GM21515 (cell line): ENCODE results near the gene FEV.
A peak's percentile ranks its signal among the peaks of the same experiment; 100 is the strongest.

Experiments
- ATAC-seq: cut with Tn5 transposase; IDR thresholded peaks from one replicate; pipeline ENCODE4 v1.9.1; 2021; ENCODE audit not compliant: unreplicated experiment

FEV gene

GRCh38 chr2:218979846-218980734, 4.9 kb downstream of the FEV start:
- peak; percentile 92 for ATAC-seq

- no peak for ATAC-seq
Observed at GRCh38 chr2:218975060-218975777, 9.8 kb downstream of the FEV start.

DNA sequence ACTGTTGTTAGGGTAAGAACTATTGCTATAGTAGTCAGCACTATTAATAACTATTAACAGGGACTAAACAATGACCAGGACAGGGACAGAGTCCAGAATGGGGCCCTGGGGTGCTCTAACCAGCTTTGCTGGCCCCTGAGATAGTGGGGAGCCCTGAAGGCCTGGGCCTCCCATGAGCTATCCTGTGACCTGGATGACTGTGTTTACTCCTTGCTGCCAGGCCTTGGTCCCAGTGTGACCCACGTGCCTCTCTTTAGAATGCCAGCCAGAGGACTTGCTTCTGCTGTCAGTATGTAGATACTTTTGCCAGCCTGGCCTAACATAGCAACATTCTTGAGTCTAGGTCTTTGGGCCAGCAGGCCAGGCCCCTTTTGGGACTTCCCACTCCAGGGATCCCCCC, 14.1 kb downstream of the FEV start:
- no peak for ATAC-seq

DNA sequence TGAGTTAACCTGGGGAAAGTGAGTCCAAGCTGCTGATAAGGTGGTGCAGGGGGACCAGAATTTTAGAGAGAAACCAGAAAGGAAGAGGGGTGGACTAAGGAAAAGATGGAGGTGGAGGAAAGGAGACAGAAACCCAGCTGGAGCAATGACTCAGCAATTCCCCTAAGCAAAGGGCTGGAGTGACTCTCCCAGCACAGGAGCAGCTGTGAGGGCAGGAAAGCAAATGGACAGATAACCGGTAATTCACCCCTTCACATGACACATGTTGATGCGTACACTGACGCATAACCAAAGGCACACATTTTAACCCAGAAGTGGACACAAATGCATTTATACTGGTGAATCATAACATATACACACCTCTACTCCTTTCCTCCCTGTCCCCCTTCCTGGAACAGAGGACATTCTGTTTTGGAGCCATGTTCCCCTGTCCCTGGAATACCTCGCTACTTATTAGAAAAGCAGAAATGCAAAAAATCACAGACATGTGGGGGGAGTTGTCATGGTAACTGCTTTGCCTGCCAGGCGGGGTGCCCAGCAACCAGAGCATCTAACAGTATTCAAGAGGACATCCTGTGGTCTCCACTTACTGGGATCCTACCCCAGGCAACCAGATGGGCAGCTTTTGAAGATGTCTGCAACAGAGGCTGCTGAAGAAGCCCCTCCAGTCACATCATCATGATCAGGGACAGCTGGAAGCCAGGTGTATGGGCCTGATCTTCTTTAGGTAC, 20.8 kb downstream of the FEV start:
- no peak for ATAC-seq

DNA sequence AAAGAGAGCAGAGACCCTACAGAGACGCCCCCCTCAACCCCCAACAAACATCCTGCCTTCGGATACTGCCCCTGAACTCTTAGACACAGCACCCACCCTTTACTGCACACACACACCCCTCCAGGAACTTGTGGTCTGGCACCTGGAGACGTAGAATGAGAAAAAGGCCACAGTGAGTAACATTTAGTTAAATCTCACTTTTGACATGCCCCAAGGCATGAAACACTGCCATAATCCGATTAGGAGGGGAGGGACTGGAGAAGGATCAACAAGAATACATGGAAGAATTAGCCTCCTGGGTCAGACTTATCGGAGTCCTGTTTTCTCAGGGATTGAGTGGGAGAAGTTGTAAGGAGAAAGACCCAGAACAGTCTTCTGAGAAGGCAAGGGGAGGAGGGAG, 21.4 kb downstream of the FEV start:
- no peak for ATAC-seq

DNA sequence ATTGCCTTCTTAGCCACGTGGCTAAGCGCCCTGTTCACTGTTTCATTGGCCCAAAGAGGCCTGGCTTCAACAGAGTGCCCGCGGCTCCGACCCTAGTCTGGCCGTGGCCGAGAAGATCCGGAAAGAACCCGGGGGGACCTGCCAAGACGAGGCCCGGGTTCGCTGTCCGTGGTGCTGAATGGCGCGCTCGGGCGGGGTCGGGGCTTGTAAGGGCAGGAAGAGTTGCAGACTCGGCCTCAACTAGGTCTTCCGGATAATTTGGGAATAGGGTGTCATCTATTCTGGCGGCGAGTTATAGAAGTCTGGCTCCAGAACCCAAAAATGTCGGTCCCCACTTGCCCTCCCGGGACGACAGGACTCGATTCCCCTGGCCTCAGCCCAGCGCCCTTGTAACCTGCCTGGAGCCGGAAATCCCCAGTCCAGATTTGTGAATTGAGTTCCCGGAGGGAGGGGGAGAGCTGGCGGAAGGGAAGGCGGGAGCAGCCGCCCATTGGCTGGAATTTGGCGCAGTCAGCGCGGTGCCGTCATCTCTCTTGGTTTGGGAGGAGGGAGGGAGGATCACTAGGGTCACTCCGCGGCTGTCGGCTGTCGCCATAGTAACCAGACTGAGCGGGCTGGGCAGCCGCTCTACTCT, 22.0 kb downstream of the FEV start:
- no peak for ATAC-seq

DNA sequence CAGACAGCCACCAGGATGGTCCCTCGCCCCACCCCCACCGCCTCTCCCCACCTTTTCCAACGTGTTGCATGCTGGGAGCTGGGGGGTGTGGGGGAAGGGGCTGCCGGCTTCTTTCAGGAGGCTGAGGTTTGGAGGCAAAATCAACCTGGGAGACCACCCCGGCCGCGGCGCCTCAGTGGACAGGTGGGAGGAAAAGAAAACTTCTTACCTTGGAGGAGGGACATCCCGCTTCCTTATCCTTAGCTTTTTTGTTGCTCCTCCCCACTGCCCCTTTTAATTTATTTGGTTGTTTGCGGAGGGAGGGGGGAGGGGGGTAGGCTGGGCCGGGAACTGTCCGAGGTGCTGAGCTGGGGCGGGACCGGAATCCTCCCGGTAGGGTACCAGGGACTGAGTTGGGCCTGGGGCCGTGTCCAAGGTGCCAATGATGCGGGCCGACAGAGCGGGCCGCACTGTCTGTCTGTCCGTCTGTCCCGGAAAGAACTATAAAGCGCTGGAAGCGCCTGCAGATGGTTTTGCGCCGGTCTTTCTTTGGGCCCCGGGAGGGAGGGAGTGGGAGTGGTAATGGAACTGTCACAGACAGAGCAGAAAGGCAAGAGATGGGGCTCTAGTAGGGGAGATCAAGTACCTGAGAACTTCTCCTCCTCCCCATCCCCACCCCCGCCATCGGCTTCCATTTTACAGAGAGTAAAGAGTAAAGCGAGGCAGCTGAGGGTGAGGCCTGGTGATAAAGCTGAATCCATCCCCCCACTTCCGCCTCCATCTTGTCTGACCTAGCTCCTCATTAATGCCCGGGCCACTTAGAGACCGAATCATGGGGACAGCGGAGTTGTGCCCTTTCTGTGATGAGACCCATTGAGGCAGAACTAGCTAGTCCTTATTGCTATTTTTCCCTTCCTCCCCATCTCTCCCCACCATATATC, 23.1 kb downstream of the FEV start:
- no peak for ATAC-seq

DNA sequence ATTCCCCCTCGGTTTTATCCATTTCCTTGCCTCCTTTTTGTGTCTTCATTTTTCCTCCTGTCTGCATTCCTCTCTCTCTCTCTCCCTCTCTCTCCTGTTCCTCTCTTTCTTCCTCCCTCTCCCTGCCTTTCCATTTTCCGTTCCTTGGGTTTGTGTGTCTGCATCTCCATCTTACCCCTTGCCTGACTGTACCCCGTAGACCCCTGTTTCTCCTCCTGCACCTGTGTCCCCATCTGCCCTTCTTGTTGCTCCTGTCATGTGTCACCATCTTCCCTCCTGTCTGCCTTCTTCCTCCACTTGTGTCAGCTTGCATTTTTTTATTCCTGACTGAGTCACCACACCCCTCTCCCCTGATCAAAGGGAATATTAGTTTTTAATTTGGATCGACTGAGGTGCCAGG, 23.8 kb downstream of the FEV start:
- ATAC-seq: no peak

DNA sequence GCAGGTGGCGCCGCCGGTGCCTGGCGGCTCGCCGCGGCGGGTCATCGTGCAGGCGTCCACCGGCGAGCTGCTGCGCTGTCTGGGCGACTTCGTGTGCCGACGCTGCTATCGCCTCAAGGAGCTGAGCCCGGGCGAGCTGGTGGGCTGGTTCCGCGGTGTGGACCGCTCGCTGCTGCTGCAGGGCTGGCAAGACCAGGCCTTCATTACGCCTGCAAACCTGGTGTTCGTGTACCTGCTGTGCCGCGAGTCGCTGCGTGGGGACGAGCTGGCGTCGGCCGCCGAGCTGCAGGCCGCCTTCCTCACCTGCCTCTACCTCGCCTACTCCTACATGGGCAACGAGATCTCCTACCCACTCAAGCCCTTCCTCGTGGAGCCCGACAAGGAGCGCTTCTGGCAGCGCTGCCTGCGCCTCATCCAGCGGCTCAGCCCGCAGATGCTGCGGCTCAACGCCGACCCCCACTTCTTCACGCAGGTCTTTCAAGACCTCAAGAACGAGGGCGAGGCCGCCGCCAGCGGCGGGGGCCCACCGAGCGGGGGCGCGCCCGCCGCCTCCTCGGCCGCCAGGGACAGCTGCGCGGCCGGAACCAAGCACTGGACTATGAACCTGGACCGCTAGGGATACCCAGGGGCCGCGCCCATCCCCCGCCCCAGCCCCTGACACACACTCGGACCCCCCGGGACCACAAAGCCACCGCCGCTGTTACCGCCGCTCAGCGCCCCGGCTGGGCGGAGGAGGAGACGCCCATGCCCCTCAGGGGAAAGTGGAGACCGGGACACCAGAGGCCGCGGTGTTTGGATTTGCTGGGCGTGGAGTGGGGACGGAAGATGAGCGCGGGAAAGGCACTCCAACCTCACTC, 24.4 kb downstream of the FEV start:
- ATAC-seq: no peak

GRCh38 chr2:218959761-218960308, 25.1 kb downstream of the FEV start:
- ATAC-seq: no peak

DNA sequence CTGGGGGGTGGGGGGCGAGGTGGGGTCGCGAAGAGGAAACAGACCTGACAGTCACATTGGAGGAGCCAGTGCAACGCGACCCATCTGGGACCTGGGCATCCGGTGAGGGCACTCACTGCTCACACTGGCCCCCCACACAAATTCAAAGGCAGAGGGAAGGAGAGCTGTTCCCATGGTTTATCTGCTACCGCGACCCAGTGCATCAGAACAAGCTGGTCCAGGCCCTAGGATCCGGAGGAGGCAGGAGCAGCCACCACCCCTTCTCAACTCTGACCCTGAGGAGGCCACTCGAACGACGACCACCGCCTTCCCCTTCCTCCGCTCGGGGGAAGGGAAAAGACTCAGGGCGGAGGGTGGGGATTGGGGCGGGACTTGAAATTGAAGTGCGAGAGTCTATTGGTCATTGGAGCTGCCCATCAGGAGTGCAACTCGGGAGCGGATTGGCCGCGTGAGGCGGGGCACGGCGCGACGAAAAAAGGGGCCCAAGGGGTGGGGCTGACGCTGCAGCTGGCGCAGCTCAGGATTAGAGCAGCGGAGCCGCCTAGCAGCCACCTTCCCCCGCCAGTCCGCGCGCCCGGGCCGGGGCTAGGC, 25.7 kb downstream of the FEV start, which contains the start of gene CDK5R2:
CDK5R2 (plus strand) TSS at position 526 of the 591 bp plus-strand sequence. CDS start 155 bp downstream, outside the sequence.
- peak; percentile 88 for ATAC-seq

- ATAC-seq: no peak
Observed at GRCh38 chr2:218958276-218958675, 26.7 kb downstream of the FEV start.

DNA sequence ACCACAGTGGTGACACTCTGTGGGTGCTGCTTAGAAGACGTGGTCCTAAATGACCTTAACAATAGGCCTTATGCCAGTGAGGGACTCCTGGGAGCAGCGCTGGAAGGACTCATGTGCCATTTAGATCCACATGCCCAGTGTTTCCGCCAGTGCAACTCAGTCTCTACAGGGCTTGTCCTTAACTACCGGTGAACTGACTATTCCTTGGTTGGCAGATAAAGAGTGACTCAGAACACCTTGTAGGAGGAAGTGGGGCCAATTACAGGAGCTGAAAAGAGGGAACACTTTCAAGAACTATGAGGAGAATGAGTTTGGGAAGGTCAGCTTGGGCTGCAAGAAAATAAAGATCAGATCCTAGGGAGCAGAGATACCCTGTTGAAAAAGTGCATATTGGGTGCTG, 27.3 kb downstream of the FEV start:
- ATAC-seq: no peak

- no peak for ATAC-seq
Observed at GRCh38 chr2:218956039-218956438, 28.9 kb downstream of the FEV start.

- ATAC-seq: no peak
Observed at GRCh38 chr2:218954541-218955300, 30.3 kb downstream of the FEV start.

DNA sequence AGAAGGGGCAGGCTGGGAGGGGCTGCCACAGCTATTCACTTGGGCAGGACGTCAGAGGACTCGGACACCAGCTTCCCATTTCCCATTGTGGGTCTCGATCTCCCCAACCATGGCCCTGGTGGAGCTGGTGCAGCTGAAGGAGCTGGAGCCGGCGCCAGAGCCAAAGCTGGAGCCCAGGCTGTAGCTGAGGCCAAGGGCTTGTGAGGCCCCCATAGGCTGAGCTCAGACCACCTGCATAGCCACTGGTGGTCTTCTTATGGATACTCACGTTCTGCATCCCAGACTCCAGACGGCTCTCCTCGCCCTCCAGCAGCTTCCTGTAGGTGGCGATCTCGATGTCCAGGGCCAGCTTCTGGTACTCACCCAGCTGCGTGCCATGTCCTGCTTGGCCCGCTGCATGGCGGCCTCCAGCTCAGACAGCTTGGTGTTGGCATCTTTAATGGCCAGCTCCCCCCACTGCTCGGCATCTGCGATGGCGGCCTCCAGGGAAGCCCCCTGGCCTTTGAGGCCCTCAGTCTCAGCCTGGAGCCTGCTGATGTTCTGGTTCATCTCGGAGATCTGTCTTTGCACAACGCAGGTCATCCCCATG, 31.5 kb downstream of the FEV start:
- ATAC-seq: no peak

DNA sequence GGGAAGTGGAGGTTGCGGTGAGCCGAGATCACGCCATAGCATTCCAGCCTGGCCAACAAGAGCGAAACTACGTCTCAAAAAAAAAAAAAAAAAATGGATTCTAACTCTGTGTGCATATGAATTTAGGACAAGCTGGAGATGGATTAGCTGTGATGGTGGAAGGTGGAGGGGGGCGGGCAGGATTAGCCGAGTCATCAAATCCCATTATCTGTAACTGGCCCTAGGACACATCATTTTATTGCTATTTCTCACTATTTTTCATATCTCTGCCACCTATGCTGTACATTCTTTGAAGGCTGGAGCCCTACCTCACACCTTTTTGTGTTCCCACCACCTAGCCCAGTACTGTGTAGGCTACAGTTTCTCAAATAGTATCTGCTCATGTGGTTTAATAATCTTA, 32.8 kb downstream of the FEV start:
- no peak for ATAC-seq
